ENCODE results near the gene LRRC36. TPM values are rescaled to one million over a fixed set of nuclear protein-coding genes. Genes with fewer than 3 reads are reported as not detected.

The LRRC36 gene
- total and polyA plus RNA-seq, 2 donors (not counting 3 experiments of a cell fraction or from before 2014, with no cell fraction given): 0.30 to 2.0 TPM

DNA sequence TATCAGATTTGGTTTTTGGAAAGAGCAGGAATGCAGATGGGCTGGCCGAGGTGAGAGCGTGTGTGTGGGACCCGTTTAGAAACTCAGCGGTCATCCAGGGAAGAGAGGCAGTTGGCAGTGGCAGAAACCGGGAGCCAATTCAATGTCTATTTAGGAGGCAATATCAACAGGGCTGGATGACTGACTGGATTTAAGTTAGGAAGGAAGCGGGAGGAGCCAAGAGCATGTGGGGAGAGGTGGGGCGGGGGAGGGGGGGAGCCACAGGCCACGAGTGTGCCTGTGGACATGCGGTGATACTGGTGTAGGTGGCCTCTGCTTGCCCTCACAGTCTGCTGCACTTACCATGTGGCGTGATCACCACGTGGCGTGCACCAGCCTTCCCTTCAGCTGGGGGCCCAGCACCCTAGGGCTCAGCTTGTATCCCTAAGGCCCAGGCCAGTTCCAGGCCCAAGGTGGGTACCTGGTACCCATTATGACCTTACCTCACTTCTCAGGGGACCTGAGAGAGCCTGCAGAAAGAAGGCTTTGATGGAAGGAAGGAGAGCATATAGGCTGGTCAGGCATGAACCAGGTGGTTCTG lies 77.5 kb downstream of the LRRC36 start:
- BruUV-seq (replicated peaks): no TSS peak
- Histone ChIP-seq H3K36me3 (ENCODE audit: control insufficient read depth in 2 of 2, extremely low read depth in 1 of 2, insufficient read depth in 2 of 2, low read length in 2 of 2) (no peaks in the 10 kb centered on the region), H3K9me3 (replicated peaks; ENCODE audit: control insufficient read depth, insufficient read depth, low read length) (no peaks in the 10 kb centered on the region), H3K9me1 (replicated peaks; ENCODE audit: control insufficient read depth, extremely low read depth, insufficient read depth, low read length) (no peaks in the 10 kb centered on the region), H4K20me1 (replicated peaks; ENCODE audit: control insufficient read depth, extremely low read depth, insufficient read depth, low read length) (no peaks in the 10 kb centered on the region), H3K9ac (replicated peaks; ENCODE audit: extremely low read depth, insufficient read depth, low read length) (no peak overlapping the region), H3K27me3 (ENCODE audit: control insufficient read depth in 2 of 2, insufficient read depth in 2 of 2, low read length in 2 of 2) (no peaks in the 10 kb centered on the region), H3K4me3 (replicated peaks in 1 of 3; ENCODE audit: insufficient read depth in 1 of 3, low read depth in 1 of 3, low read length in 3 of 3) (no peak overlapping the region), H3K4me1 (ENCODE audit: control insufficient read depth, extremely low read depth, insufficient read depth, low read length) (peaks cover 20% of the 10 kb centered on the region), H3K27ac (ENCODE audit: insufficient read depth, low read depth, low read length) (no peak overlapping the region), H3K4me2 (ENCODE audit: insufficient read depth, low read length) (no peak overlapping the region), H2AFZ (ENCODE audit: low read depth, low read length) (no peak overlapping the region), H3K79me2 (ENCODE audit: control insufficient read depth, insufficient read depth, low read length) (no peaks in the 10 kb centered on the region)
- no peak for FAIRE-seq
- no peak for DNase-seq (ENCODE audit: low read depth, low spot score)
- dilution Hi-C loops (cut with MboI; ENCODE audit: extremely low pct_ligation_motif_present, low sequenced_read_pairs) (no loop called here), intact Hi-C loops (cut with micrococcal nuclease) (no loop called here)
- ChIA-PET POLR2A (no interaction called here), CTCF (interaction anchor here (1.0 to 1.5 kb wide), 2 partner anchors 24 to 62 kb away, joined by 4 read pairs; no protein-coding TSS in a partner anchor)
- TF ChIP-seq MYC (IDR thresholded peaks at IDR 0.05; ENCODE audit: low read depth, low read length) (peak; percentile 8), EZH2 (IDR thresholded peaks at IDR 0.05; ENCODE audit: borderline replicate concordance, low read depth, low read length, severe bottlenecking) (no peak)

GRCh38 chr16:67404740-67405226 lies 78.2 kb downstream of the LRRC36 start:
- H3K36me3 ChIP-seq (ENCODE audit: control insufficient read depth in 2 of 2, extremely low read depth in 1 of 2, insufficient read depth in 2 of 2, low read length in 2 of 2): no peaks in the 10 kb centered on the region
- H3K27ac ChIP-seq (ENCODE audit: insufficient read depth, low read depth, low read length): no peak overlapping the region
- dilution Hi-C loops (cut with MboI; ENCODE audit: extremely low pct_ligation_motif_present, low sequenced_read_pairs): no loop called here
- no peak overlapping the region for H2AFZ ChIP-seq (ENCODE audit: low read depth, low read length)
- peaks cover 20% of the 10 kb centered on the region for H3K4me1 ChIP-seq (ENCODE audit: control insufficient read depth, extremely low read depth, insufficient read depth, low read length)
- no peak overlapping the region for H3K9ac ChIP-seq (replicated peaks; ENCODE audit: extremely low read depth, insufficient read depth, low read length)
- no peaks in the 10 kb centered on the region for H3K9me3 ChIP-seq (replicated peaks; ENCODE audit: control insufficient read depth, insufficient read depth, low read length)
- intact Hi-C loops (cut with micrococcal nuclease): no loop called here
- H4K20me1 ChIP-seq (replicated peaks; ENCODE audit: control insufficient read depth, extremely low read depth, insufficient read depth, low read length): no peaks in the 10 kb centered on the region
- no peaks in the 10 kb centered on the region for H3K27me3 ChIP-seq (ENCODE audit: control insufficient read depth in 2 of 2, insufficient read depth in 2 of 2, low read length in 2 of 2)
- no peak overlapping the region for H3K4me2 ChIP-seq (ENCODE audit: insufficient read depth, low read length)
- ChIA-PET POLR2A (interaction anchor here (0.6 kb wide), 1 partner anchor 29 kb away, joined by 5 read pairs; no protein-coding TSS in a partner anchor), CTCF (interaction anchor here (1.0 to 1.5 kb wide), 2 partner anchors 23 to 61 kb away, joined by 4 read pairs; no protein-coding TSS in a partner anchor)
- DNase-seq (ENCODE audit: low read depth, low spot score): no peak
- H3K79me2 ChIP-seq (ENCODE audit: control insufficient read depth, insufficient read depth, low read length): no peaks in the 10 kb centered on the region
- no peaks in the 10 kb centered on the region for H3K9me1 ChIP-seq (replicated peaks; ENCODE audit: control insufficient read depth, extremely low read depth, insufficient read depth, low read length)
- no peak for FAIRE-seq
- no peak overlapping the region for H3K4me3 ChIP-seq (replicated peaks in 1 of 3; ENCODE audit: insufficient read depth in 1 of 3, low read depth in 1 of 3, low read length in 3 of 3)
- BruUV-seq (replicated peaks): no TSS peak
- no peak for TF ChIP-seq GATA2 (IDR thresholded peaks at IDR 0.05; ENCODE audit: insufficient read depth, insufficient read length, low read depth, low read length)
- TF ChIP-seq EZH2 (IDR thresholded peaks at IDR 0.05; ENCODE audit: borderline replicate concordance, low read depth, low read length, severe bottlenecking): no peak
- TF ChIP-seq MYC (IDR thresholded peaks at IDR 0.05; ENCODE audit: low read depth, low read length): no peak
- no peak for TF ChIP-seq FOS (IDR thresholded peaks at IDR 0.05; ENCODE audit: borderline replicate concordance, insufficient read depth, low read length)
- no peak for TF ChIP-seq CTCF (IDR thresholded peaks at IDR 0.05; ENCODE audit: extremely low read depth in 1 of 2, insufficient read depth in 1 of 2, low read depth in 1 of 2, low read length in 2 of 2)
- TF ChIP-seq POLR2AphosphoS5 (IDR thresholded peaks at IDR 0.05; ENCODE audit: insufficient read depth, low read depth, low read length): no peak
